SK-N-MC (cell line): ENCODE data around the gene HOXC13.

Source experiments
- DNase-seq: peaks from one replicate; pipeline ENCODE4 v3.0.0-alpha.2; 2011; ENCODE audit warnings: low read depth, low spot score
- H3K27ac ChIP-seq: fragments of 200-600 bp; sonication (generic); 2 replicates; pipeline ENCODE4 v1.5.1; 2016; ENCODE audit warnings: mixed run types
- H3K36me3 ChIP-seq: fragments of 200-600 bp; sonication (generic); 2 replicates; pipeline ENCODE4 v1.6.1; 2017; ENCODE audit warnings: antibody characterized with exemption, low read length, mixed read lengths; ENCODE audit not compliant: insufficient read depth
- H3K4me3 ChIP-seq: fragments of 200-600 bp; sonication (generic); 2 replicates; pipeline ENCODE4 v1.5.1; 2016
- H3K9ac ChIP-seq: fragments of 200-600 bp; sonication (generic); 2 replicates; pipeline ENCODE4 v1.8.0; 2017; ENCODE audit warnings: mixed run types, mixed read lengths; ENCODE audit not compliant: insufficient read length
- H3K9me3 ChIP-seq: fragments of 200-600 bp; sonication (generic); 2 replicates; pipeline ENCODE4 v1.6.1; 2017; ENCODE audit warnings: low read depth, mild to moderate bottlenecking, antibody characterized with exemption, low read length, moderate library complexity, mixed read lengths
- EZH2 ChIP-seq: fragments of 200-600 bp; sonication (generic); IDR thresholded peaks from one replicate; pipeline ENCODE4 v1.6.1; 2017; ENCODE audit warnings: antibody characterized with exemption
- FOXP2 ChIP-seq: optimal IDR thresholded peaks from 2 replicates; pipeline ENCODE3; 2011; ENCODE audit warnings: mild to moderate bottlenecking, moderate library complexity; ENCODE audit not compliant: insufficient read depth; ENCODE audit errors: extremely low read length, control extremely low read depth
- POLR2AphosphoS5 ChIP-seq: IDR thresholded peaks from 2 replicates; pipeline ENCODE4 v1.6.1; 2012; ENCODE audit warnings: mild to moderate bottlenecking, low read depth, low read length, borderline replicate concordance

The HOXC13 gene

GRCh38 chr12:53980802-53981496, 42.3 kb downstream of the HOXC13 start:
- peak overlapping the region; percentile 38 for H3K9ac ChIP-seq
- peak overlapping the region; percentile 83 for H3K27ac ChIP-seq

GRCh38 chr12:53981634-53982565, 43.3 kb downstream of the HOXC13 start:
- Histone ChIP-seq H3K27ac (peak overlapping the region; percentile 83), H3K4me3 (no peak overlapping the region), H3K9me3 (no peaks in the 10 kb centered on the region), H3K9ac (no peak overlapping the region), H3K36me3 (no peaks in the 10 kb centered on the region)
- DNase-seq: no peak
- TF ChIP-seq POLR2AphosphoS5: no peak
- no peak for TF ChIP-seq EZH2
- no peak for TF ChIP-seq FOXP2

More at GRCh38 chr12:53980802-53981496, 42.3 kb downstream of the HOXC13 start:
- no peak for TF ChIP-seq EZH2
- TF ChIP-seq FOXP2: no peak
- TF ChIP-seq POLR2AphosphoS5: no peak
- peaks cover 2% of the 10 kb centered on the region for H3K36me3 ChIP-seq
- DNase-seq: no peak
- H3K9me3 ChIP-seq: no peaks in the 10 kb centered on the region
- H3K4me3 ChIP-seq: peak overlapping the region; percentile 41

GRCh38 chr12:53982648-53983567, 44.3 kb downstream of the HOXC13 start:
- Histone ChIP-seq H3K9ac (peak overlapping the region; percentile 71), H3K36me3 (no peaks in the 10 kb centered on the region), H3K4me3 (no peak overlapping the region; the same call in 1 of the 2 replicates), H3K9me3 (no peaks in the 10 kb centered on the region), H3K27ac (peak overlapping the region; percentile 83; the same call in 1 of the 2 replicates)
- TF ChIP-seq EZH2 (no peak), POLR2AphosphoS5 (no peak), FOXP2 (no peak)
- no peak for DNase-seq

GRCh38 chr12:53983568-53983949, 44.9 kb downstream of the HOXC13 start:
- Histone ChIP-seq H3K4me3 (peak overlapping the region; percentile 72), H3K9ac (peak overlapping the region; percentile 71), H3K36me3 (no peaks in the 10 kb centered on the region), H3K9me3 (no peaks in the 10 kb centered on the region), H3K27ac (peak overlapping the region; percentile 72)
- DNase-seq: no peak
- no peak for TF ChIP-seq POLR2AphosphoS5
- no peak for TF ChIP-seq FOXP2
- TF ChIP-seq EZH2: no peak

GRCh38 chr12:53983950-53984572, 45.4 kb downstream of the HOXC13 start:
- no peak for DNase-seq
- peak overlapping the region; percentile 71 for H3K9ac ChIP-seq
- H3K36me3 ChIP-seq: no peaks in the 10 kb centered on the region
- peak overlapping the region; percentile 72 for H3K4me3 ChIP-seq
- TF ChIP-seq POLR2AphosphoS5 (no peak), FOXP2 (no peak), EZH2 (no peak)
- peak overlapping the region; percentile 72 for H3K27ac ChIP-seq
- H3K9me3 ChIP-seq: no peaks in the 10 kb centered on the region

GRCh38 chr12:53984901-53985691, 46.5 kb downstream of the HOXC13 start, which contains the start of gene HOXC10:
TSS of gene HOXC10 (plus strand) at chr12:53985146. CDS start at chr12:53985260, 114 bp downstream.
- Histone ChIP-seq H3K36me3 (no peaks in the 10 kb centered on the region), H3K9ac (peak within 1 kb of the TSS; percentile 79), H3K27ac (peak within 1 kb of the TSS; percentile 72), H3K4me3 (peak within 1 kb of the TSS; percentile 82), H3K9me3 (no peaks in the 10 kb centered on the region)
- DNase-seq: peak; percentile 86
- TF ChIP-seq FOXP2 (peak; percentile 83), POLR2AphosphoS5 (no peak)

GRCh38 chr12:53985692-53985993, 47.0 kb downstream of the HOXC13 start:
- peak overlapping the region; percentile 82 for H3K4me3 ChIP-seq

More at GRCh38 chr12:53985692-53985993, 47.0 kb downstream of the HOXC13 start:
- Histone ChIP-seq H3K36me3 (no peaks in the 10 kb centered on the region), H3K27ac (no peak overlapping the region), H3K9me3 (no peaks in the 10 kb centered on the region), H3K9ac (peak overlapping the region; percentile 79)
- no peak for TF ChIP-seq POLR2AphosphoS5
- no peak for DNase-seq
